PC-9 (cell line): ENCODE measurements around the gene GAK.

ENCODE experiments used
- CTCF ChIP-seq: fragments of 200-600 bp; sonication (generic); conservative IDR thresholded peaks from 2 replicates; pipeline ENCODE4 v1.6.1; 2017; ENCODE audit warnings: mixed run types, antibody characterized with exemption, mild to moderate bottlenecking, moderate library complexity
- EZH2 ChIP-seq: fragments of 200-600 bp; sonication (generic); IDR thresholded peaks from 2 replicates; pipeline ENCODE4 v1.8.0; 2017; ENCODE audit warnings: antibody characterized with exemption, low read depth

DNA sequence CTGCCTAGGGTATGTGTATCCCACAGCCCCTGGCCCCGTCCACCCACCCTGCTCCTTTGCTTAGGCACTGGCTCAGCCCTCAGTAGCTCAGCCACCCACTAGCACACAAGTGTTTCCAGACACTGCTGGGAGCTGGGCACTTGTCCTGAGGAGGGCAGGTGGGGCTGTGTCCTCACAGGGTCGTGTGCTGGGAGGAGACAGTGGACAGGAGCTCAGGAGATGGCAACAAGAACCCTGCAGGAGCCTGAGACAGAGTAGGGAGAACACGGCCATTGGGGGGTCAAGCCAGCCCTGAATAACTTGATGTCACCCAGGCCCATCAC is 100.7 kb downstream of the GAK start:
- TF ChIP-seq CTCF = no peak
- TF ChIP-seq EZH2 = no peak
